PC-3 (cell line): Measurements from ENCODE around the gene AHNAK2. TPM values are rescaled to one million over a fixed set of nuclear protein-coding genes. Genes with fewer than 3 reads are reported as not detected.

Source experiments
- ATAC-seq: fragments of 200-7000 bp; cut with Tn5 transposase; 2 replicates; pipeline ENCODE4 v1.9.1; 2020; ENCODE audit warnings: mild to moderate bottlenecking, moderate library complexity
- BruUV-seq: library from RNA; stranded (reverse); fragments of 400-500 nt; replicated peaks from 2 replicates; lab custom pipeline; 2021; lab: Mats Ljungman, UMichigan
- CTCF ChIA-PET: fragments of 300-600 bp; sonication (Branson Sonifier 250); formaldehyde crosslinking; loops from one replicate; lab custom pipeline; 2022; ENCODE audit warnings: antibody characterized with exemption; lab: Charles Lee
- POLR2A ChIA-PET: fragments of 300-600 bp; sonication (Branson Sonifier 250); formaldehyde crosslinking; loops from one replicate; lab custom pipeline; 2022; ENCODE audit warnings: antibody characterized with exemption; ENCODE audit not compliant: unreplicated experiment; lab: Charles Lee
- DNase-seq: peaks from one replicate; pipeline ENCODE4 v3.0.0-alpha.2; 2015
- H2AFZ ChIP-seq: fragments of 300-600 bp; sonication (generic); 2 replicates; pipeline ENCODE4 v1.6.0; 2016; ENCODE audit warnings: antibody characterized with exemption, low read length
- H3F3A ChIP-seq: fragments of 300-600 bp; sonication (generic); one replicate; pipeline ENCODE4 v1.6.0; 2017; ENCODE audit warnings: antibody characterized with exemption, low read length, control low read depth, mild to moderate bottlenecking; ENCODE audit not compliant: unreplicated experiment
- H3K27ac ChIP-seq: fragments of 300-600 bp; sonication (generic); 2 replicates; pipeline ENCODE4 v1.5.1; 2016; ENCODE audit warnings: mild to moderate bottlenecking, low read length
- H3K27me3 ChIP-seq: fragments of 300-600 bp; sonication (generic); 2 replicates; pipeline ENCODE4 v1.6.1; 2016; ENCODE audit warnings: low read length, mixed read lengths
- H3K36me3 ChIP-seq: fragments of 300-600 bp; sonication (generic); 2 replicates; pipeline ENCODE4 v1.6.1; 2016; ENCODE audit warnings: low read depth, mixed run types, low read length, mixed read lengths
- H3K4me1 ChIP-seq: fragments of 300-600 bp; sonication (generic); 2 replicates; pipeline ENCODE4 v1.5.1; 2016; ENCODE audit warnings: low read length; ENCODE audit not compliant: insufficient read depth
- H3K4me2 ChIP-seq: fragments of 300-600 bp; sonication (generic); 2 replicates; pipeline ENCODE4 v1.6.0; 2016; ENCODE audit warnings: low read length
- H3K4me3 ChIP-seq: fragments of 300-600 bp; sonication (generic); 2 replicates; pipeline ENCODE4 v1.5.1; 2016; ENCODE audit warnings: mild to moderate bottlenecking, low read length, mixed read lengths
- H3K79me2 ChIP-seq: fragments of 300-600 bp; sonication (generic); 2 replicates; pipeline ENCODE4 v1.6.1; 2017; ENCODE audit warnings: low read length, mixed read lengths
- H3K9ac ChIP-seq: fragments of 300-600 bp; sonication (generic); 2 replicates; pipeline ENCODE4 v1.6.0; 2016; ENCODE audit warnings: mild to moderate bottlenecking, low read length
- H3K9me2 ChIP-seq: fragments of 300-600 bp; sonication (generic); replicated peaks from 2 replicates; pipeline ENCODE4 v1.6.1; 2016; ENCODE audit warnings: mixed run types, low read length, mixed read lengths
- H3K9me3 ChIP-seq: fragments of 300-600 bp; sonication (generic); 2 replicates; pipeline ENCODE4 v1.6.1; 2016; ENCODE audit warnings: low read length, mixed read lengths
- H4K20me1 ChIP-seq: fragments of 300-600 bp; sonication (generic); 2 replicates; pipeline ENCODE4 v1.6.1; 2016; ENCODE audit warnings: low read length, mixed read lengths
- CTCF ChIP-seq: fragments of 300-600 bp; sonication (generic); conservative IDR thresholded peaks from 2 replicates; pipeline ENCODE4 v1.5.1; 2017; ENCODE audit warnings: antibody characterized with exemption, low read depth, mild to moderate bottlenecking, low read length
- EZH2 ChIP-seq: fragments of 300-600 bp; sonication (generic); IDR thresholded peaks from one replicate; pipeline ENCODE4 v1.6.1; 2017; ENCODE audit warnings: antibody characterized with exemption, mild to moderate bottlenecking, low read length; ENCODE audit not compliant: unreplicated experiment
- EZH2phosphoT487 ChIP-seq: fragments of 300-600 bp; sonication (generic); IDR thresholded peaks from 2 replicates; pipeline ENCODE4 v1.6.1; 2018; ENCODE audit warnings: mild to moderate bottlenecking, antibody characterized with exemption, low read length, borderline replicate concordance
- intact Hi-C: fragments of 100-400 bp; cut with micrococcal nuclease; formaldehyde crosslinking; loops from 2 replicates; pipeline ENCODE4 v1.9.0; 2023
- total RNA-seq: library from RNA; depleted of rRNA; stranded (reverse); fragments of >200 nt; gene quantifications from 2 replicates; pipeline ENCODE4 v1.2.3, GENCODE V29; 2014

Gene AHNAK2
- total RNA-seq, 1 experiment from 2014 or later: 25.0 TPM

DNA sequence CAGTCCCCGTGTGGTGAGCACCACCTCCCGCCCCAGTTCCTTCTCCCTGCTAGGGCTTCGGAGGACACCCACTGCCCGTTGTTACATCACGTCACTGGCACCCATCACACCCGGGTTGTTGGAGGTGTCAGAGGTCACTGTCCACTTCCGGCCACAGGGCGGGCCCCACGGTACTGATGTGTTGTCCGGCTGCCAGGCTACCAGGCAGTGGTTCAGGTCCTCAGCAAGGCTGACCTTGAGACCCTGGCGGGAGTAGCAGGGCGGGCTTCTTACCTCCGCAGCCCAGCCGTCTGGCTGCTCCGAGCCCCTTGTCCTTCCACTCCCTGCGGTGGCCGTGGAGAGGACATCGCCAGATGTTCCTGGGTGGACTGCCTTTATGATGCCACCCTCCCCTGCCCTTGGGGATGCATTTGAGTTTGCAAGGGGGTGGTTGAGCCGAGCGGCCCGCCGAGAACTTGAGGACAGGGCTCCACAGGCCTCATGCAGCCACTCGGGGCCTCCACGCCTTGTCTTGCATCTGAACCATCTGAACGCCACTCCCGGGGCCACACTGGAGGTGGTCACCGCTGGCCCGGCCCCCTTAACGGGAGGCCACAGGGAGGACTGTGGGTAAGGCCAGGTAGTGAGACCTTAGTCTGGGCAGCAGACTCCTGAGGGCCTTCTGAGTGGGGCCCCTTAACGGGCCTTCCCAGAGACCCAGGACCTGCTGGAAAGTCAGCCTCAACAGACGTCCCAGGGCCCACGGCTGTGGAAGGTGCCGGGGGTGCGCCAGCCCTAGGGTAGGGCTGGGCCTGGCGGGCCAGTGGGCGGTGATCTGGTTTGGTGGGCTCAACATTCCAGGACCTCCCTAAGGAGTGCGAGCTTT is 80.6 kb downstream of the AHNAK2 start:
- no peak for DNase-seq
- ChIA-PET CTCF (no interaction called here), POLR2A (no interaction called here)
- Histone ChIP-seq H2AFZ (no peak overlapping the region), H3F3A (no peaks in the 10 kb centered on the region), H3K36me3 (no peaks in the 10 kb centered on the region; the same call in 1 of the 2 replicates), H4K20me1 (no peaks in the 10 kb centered on the region), H3K27ac (no peak overlapping the region), H3K9me3 (no peaks in the 10 kb centered on the region), H3K9me2 (no peaks in the 10 kb centered on the region), H3K79me2 (no peaks in the 10 kb centered on the region), H3K27me3 (no peaks in the 10 kb centered on the region), H3K4me2 (no peak overlapping the region), H3K4me1 (no peaks in the 10 kb centered on the region), H3K4me3 (no peak overlapping the region), H3K9ac (no peak overlapping the region)
- no peak for ATAC-seq
- intact Hi-C loops: loop anchor here (2.0 kb wide), 1 partner anchor 75 kb away; no protein-coding TSS in a partner anchor
- no TSS peak for BruUV-seq
- TF ChIP-seq EZH2 (no peak), EZH2phosphoT487 (no peak), CTCF (no peak)

DNA sequence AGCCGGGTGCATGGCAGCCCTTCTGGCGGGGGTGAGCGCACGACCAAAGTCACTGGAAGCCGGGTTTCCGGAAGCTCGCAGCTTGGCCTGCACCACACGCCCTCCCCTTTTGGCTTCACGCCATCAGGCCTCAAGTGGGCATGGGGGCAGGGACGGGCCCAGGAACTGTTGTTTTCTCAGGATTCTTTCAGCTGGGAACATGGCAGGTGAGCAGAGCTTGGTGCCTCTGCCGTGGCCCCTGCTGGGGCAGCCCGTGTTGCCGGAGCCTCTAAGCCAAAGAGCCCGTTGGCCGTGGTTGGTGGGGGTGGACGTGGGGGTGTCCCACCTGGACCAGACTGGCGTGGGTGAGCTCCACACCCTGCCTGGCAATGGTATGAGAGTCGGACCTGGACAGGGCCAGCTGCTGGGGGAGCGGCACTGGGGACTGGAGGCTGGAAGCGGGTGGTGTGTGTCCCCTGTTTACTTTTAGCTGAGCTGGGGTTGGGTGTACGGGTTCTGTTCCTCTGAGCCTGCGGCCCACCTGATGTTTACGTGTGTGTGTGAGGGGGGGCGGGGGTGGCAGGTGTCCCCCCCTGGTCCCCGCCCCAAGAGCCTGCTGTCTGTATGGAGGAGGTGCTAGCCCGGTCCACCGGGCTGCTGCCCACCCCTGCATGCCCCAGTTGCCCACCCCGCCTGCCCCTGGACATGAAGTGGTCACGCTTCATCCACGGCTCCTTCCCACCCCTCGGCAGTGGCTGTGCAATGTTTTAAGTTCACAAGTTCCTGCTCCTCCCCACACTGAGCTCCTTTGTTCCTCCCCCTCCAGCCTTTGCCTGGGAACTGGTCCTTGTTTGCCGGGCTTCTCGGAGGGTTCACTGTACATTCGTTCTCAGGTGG is 82.2 kb downstream of the AHNAK2 start:
- H3K36me3 ChIP-seq: no peaks in the 10 kb centered on the region; the same call in 1 of the 2 replicates
- TF ChIP-seq EZH2phosphoT487 (no peak), EZH2 (no peak), CTCF (no peak)

More for the DNA sequence above, 82.2 kb downstream of the AHNAK2 start:
- Histone ChIP-seq H3K4me2 (no peak overlapping the region), H3K27ac (no peak overlapping the region), H4K20me1 (no peaks in the 10 kb centered on the region), H3K27me3 (no peaks in the 10 kb centered on the region), H3K79me2 (no peaks in the 10 kb centered on the region), H3K4me3 (no peak overlapping the region), H3K9me2 (no peaks in the 10 kb centered on the region), H3K4me1 (no peaks in the 10 kb centered on the region), H2AFZ (no peak overlapping the region), H3K9ac (no peak overlapping the region), H3F3A (no peaks in the 10 kb centered on the region), H3K9me3 (no peaks in the 10 kb centered on the region)
- DNase-seq (no peak), ATAC-seq (peak; percentile 8; the same call in 1 of the 2 replicates)
- ChIA-PET CTCF (interaction anchor here (0.6 to 0.7 kb wide), 2 partner anchors 12 to 128 kb away, joined by 3 to 4 read pairs; no protein-coding TSS in a partner anchor), POLR2A (no interaction called here)
- intact Hi-C loops: loop anchor here (1.0 to 2.0 kb wide), 2 partner anchors 77 to 149 kb away; no protein-coding TSS in a partner anchor
- BruUV-seq: TSS peak; percentile 30
